ENCODE measurements around the gene FTO. TPM values are rescaled to one million over a fixed set of nuclear protein-coding genes. Genes with fewer than 3 reads are reported as not detected.

The FTO gene
- total RNA-seq, 1 experiment from 2014 or later, result 129 TPM

DNA sequence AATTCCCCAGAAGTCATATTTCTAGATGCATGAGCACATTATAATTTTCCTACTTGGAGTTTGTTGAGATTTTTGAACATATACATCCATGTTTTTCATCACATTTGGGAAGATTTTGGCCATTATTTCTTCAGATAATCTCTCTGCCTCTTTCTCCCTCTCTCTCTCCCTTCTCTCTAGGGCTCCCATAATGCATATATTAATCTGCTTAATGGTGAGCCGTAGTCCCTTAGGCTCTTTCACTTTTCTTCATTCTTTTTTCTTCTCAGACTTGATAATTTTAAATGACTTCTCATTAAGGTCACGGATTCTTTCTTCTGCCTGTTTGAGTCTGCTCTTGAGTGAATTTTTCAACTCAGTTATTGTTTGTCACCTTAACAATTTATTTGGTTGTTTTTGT, 481.1 kb downstream of the FTO start:
- no peak for DNase-seq
- no peak overlapping the region for H3K27ac ChIP-seq
- no peaks in the 10 kb centered on the region for H3K36me3 ChIP-seq
- H3K27me3 ChIP-seq, result no peaks in the 10 kb centered on the region
- no peaks in the 10 kb centered on the region for H3K9me3 ChIP-seq (replicated peaks)
- no peaks in the 10 kb centered on the region for H3K4me1 ChIP-seq
- H3K4me3 ChIP-seq, result no peak overlapping the region

DNA sequence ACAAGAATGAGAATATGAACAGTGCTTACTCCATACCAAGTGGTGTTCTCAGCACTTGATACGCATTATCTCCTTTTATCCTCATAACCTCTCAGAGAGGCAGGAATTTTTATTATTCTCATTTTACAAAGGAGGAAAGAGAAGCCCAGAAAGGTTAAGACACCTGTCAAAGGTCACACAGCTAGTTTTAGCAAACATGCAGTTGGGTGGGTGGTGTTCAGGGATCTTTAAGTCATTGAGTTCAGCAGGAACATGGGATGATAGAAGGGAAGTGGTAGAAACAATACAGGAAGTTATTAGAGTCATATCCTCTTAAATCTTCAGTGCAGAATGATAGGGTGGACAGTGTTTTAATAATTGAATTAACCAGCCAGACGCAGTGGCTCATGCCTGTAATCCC, 487.2 kb downstream of the FTO start:
- no peaks in the 10 kb centered on the region for H3K9me3 ChIP-seq (replicated peaks)
- H3K36me3 ChIP-seq, result no peaks in the 10 kb centered on the region
- no peak for DNase-seq
- H3K4me1 ChIP-seq, result no peaks in the 10 kb centered on the region
- H3K27me3 ChIP-seq, result no peaks in the 10 kb centered on the region
- H3K4me3 ChIP-seq, result no peak overlapping the region
- no peak overlapping the region for H3K27ac ChIP-seq

DNA sequence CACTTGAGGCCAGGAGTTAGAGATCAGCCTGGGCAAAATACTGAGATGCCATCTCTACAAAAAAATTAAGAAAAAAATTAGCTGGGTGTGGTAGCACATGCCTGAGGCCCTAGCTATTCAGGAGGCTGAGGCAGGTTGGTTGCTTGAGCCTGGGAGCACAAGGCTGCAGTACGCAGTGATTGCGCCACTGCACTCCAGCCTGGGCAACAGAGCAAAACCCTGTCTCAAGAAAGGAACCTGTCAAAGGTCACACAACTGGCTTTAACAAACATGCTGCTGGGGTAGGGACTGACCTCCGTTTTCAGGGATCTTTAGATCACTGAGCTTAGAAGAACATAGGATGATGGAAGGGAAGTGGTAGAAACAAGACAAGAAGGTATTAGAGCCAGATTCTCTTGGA, 487.6 kb downstream of the FTO start:
- no peaks in the 10 kb centered on the region for H3K4me1 ChIP-seq
- H3K9me3 ChIP-seq (replicated peaks), result no peaks in the 10 kb centered on the region
- H3K4me3 ChIP-seq, result no peak overlapping the region
- DNase-seq, result no peak
- no peaks in the 10 kb centered on the region for H3K27me3 ChIP-seq
- no peaks in the 10 kb centered on the region for H3K36me3 ChIP-seq
- H3K27ac ChIP-seq, result no peak overlapping the region

DNA sequence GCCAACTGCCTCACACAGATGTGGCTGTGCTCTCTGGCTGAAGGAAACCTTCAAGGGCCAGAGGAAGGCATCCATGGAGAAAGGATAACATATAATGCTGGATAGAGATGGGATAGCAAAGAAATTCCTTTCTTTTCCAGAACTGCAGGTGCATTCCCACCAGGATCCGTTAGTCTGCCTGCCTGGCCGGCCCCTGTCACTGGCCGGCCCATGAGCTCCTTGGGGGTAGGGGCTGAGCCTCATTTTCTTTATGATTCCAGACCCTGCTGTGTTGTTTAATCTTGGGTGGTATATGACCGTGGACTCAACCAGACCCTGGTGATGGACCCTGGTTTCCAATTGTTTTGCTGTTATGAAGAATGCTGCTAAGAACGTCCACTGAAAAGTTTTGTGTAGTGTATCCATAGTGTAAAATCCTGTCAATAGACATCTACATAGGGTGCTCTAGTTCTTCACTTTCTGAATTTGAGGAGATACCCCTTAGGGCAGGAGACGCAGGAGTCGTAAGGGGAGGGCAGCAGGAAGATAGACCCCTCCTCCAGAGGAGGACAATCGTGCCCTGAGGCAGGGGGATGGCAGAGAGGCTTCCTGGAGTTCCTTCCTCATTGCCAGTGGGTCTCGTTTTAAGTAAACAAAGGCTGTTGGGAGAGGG, 489.2 kb downstream of the FTO start:
- Histone ChIP-seq H3K27me3 (no peaks in the 10 kb centered on the region), H3K4me1 (no peaks in the 10 kb centered on the region), H3K36me3 (no peaks in the 10 kb centered on the region), H3K27ac (no peak overlapping the region), H3K4me3 (peak overlapping the region; percentile 58), H3K9me3 (replicated peaks) (no peaks in the 10 kb centered on the region)
- DNase-seq, result no peak

DNA sequence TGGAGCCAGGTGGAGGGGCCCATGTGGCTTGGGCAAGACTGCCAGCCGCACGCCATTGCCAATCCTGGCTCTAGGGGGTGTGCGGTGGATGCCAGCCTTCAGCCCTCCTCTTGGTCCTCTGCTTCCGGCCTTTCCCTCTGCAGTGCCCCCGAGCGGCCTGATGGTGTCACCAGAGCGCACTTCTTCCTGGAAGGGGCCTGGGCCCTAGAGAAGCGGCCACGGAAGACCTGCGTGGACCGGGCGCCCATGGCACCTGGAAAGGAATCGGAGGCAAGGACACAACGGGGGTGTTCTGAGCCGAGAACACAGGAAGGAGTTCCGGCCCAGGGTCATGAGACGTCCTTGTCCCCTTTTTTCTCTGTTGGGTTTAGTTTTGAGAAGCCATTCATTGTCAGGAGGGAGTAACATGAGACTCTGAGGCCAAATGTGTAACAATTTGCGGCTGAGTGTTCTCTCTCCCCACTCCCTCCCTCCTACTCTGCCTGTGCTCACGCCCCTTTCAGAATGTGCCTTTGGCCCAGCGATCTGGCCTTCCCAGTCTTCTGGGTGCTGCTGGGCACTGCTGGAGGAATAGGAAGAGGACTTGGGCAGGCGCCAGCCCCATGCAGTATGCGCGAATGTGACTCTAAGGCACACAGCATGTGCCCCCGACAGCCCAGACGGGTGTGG, 489.8 kb downstream of the FTO start:
- DNase-seq, result peak; percentile 85 to 91
- H3K36me3 ChIP-seq, result no peaks in the 10 kb centered on the region
- no peaks in the 10 kb centered on the region for H3K9me3 ChIP-seq (replicated peaks)
- peak overlapping the region; percentile 65 for H3K27ac ChIP-seq
- no peaks in the 10 kb centered on the region for H3K4me1 ChIP-seq
- H3K4me3 ChIP-seq, result peak overlapping the region; percentile 58
- H3K27me3 ChIP-seq, result no peaks in the 10 kb centered on the region

DNA sequence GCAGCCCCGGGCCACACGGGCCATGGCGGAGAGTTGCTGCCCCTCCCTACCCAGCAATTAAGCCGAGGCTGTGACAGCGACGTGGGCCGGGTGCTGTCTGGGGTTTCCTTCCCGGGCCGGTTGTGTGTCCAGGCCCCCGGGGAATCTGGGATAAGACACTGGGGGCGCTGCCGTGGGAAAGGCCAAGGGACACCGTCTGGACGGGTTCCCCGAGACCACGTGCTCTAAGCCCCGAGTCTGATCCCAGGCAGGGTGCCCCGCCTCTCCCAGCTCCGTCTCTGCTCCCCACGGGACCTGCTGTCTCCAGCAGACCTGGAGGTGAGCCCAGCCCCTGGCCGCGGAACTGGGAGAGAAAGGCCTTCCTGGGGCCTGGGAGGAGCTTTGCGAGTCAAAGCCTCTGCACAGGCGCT, 490.4 kb downstream of the FTO start:
- Histone ChIP-seq H3K4me3 (peak overlapping the region; percentile 58), H3K36me3 (no peaks in the 10 kb centered on the region), H3K9me3 (replicated peaks) (no peaks in the 10 kb centered on the region), H3K4me1 (no peaks in the 10 kb centered on the region), H3K27me3 (no peaks in the 10 kb centered on the region), H3K27ac (peak overlapping the region; percentile 65)
- DNase-seq, result peak; percentile 69 to 73

DNA sequence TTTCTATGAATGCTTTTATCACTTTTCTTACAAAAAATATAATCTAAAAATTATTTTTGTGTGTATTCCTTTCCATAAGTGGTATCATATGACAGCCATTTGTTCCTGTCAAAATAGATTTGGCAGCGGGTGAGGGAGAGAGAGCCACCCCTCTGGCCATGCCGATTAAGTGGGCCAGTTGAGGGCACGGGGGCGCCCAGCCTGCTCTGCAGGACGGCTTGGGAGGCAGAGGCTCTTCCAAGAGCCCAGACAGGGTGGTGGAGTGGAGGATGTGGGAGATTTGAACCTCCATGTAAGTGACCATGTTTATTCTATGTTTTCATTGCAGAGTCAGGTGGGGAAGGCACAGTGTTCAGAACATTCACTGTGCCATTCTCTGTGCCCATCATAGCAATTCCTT, 493.8 kb downstream of the FTO start:
- Histone ChIP-seq H3K27me3 (no peaks in the 10 kb centered on the region), H3K4me1 (no peaks in the 10 kb centered on the region), H3K4me3 (no peak overlapping the region), H3K9me3 (replicated peaks) (no peaks in the 10 kb centered on the region), H3K36me3 (no peaks in the 10 kb centered on the region), H3K27ac (no peak overlapping the region)
- no peak for DNase-seq

DNA sequence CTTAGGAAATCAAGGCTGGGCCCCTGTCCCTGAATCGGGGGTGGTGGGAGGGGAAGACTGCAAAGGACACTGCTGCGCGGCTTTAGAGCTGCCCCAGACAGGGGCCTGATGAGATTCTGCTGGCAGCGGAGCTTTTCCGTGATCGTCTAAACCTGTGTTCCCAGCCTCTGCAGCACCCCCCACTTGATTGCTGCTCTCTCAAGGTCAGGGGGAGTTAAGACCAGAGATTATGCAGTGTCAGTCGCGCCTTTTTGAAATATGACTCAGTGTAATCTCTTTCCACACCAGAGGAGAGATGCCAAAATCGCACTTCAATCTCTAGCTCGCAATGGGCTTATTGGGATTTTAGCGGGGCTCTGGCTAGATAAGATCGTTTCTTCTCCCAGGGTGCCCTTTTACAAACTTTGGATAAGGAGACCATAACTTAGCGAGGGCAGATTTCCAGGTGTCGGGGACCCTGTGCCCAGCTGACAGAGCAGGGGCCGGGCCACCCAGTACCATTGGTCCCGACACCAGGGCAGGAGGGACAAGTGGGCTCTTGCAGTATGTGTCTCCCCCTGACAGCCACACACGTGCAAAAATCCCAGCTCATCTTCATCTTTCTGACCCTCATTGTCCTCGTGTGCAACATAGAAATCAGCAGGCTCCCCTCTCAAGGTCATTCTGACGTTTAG, 495.7 kb downstream of the FTO start:
- no peak for DNase-seq
- Histone ChIP-seq H3K27me3 (no peaks in the 10 kb centered on the region; the same call in none of the 2 replicates), H3K4me3 (no peak overlapping the region), H3K27ac (no peak overlapping the region), H3K9me3 (replicated peaks) (no peaks in the 10 kb centered on the region), H3K4me1 (no peaks in the 10 kb centered on the region), H3K36me3 (no peaks in the 10 kb centered on the region)

DNA sequence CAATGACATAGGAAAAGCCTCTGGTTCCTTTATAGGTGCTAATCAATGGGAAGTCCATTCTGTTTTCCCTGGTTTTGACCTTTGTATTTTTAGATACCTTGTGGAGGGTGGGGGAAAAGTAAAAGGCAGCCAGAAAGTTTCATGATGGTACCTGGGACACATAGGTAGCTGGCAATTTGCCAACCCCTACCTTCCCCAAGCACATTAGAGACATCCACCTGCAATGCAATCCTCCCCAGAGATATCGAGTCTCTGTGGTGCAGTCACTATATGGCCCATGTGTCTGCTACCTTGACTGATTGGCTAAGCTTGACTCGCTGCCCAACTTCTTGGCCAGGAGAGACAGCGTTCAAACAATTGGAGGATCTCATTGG, 496.2 kb downstream of the FTO start:
- H3K27ac ChIP-seq, result no peak overlapping the region
- H3K9me3 ChIP-seq (replicated peaks), result no peaks in the 10 kb centered on the region
- H3K27me3 ChIP-seq, result no peaks in the 10 kb centered on the region; the same call in none of the 2 replicates
- H3K4me1 ChIP-seq, result no peaks in the 10 kb centered on the region
- no peak for DNase-seq
- no peaks in the 10 kb centered on the region for H3K36me3 ChIP-seq
- H3K4me3 ChIP-seq, result no peak overlapping the region

DNA sequence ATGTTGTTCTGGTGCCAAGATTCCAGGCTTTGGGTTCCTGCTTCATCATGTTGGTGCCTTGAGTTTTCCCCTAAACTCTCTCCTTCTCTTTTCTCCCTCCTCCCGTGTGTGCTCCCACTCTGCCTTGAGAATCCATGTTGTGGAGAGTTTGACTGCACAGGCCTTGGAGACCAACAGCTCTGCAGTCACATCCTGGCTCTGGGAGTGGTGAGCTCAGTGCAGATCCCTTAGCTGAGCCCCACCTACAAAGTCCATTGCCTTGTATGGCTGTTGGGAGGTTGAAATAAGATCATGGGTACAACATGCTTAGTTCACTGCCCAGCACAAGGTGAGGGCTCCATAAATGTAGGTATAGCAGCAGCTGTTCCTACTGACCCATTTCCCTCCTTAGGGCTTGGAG, 496.8 kb downstream of the FTO start:
- no peak overlapping the region for H3K4me3 ChIP-seq
- no peak for DNase-seq
- no peaks in the 10 kb centered on the region; the same call in none of the 2 replicates for H3K27me3 ChIP-seq

DNA sequence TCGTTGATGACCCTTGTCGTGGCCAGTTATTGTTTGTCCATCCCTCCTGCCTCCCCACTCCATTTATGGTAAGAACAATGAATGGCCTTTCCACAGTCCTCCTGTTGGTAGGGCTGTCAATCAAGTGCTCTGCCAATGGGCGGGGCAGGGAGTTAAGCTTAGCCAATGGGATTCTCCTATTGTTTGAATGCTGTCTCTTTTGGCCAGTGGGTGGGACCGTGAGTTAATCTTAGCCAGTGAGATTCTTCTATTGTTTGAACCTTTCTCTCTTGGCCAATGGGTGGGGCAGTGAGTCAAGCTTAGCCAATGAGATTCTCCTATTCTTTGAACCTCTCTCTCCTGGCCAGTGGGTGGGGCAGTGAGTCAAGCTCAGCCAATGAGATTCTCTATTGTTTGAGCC, 497.2 kb downstream of the FTO start:
- Histone ChIP-seq H3K9me3 (replicated peaks) (no peaks in the 10 kb centered on the region), H3K27ac (no peak overlapping the region), H3K4me3 (no peak overlapping the region), H3K36me3 (no peaks in the 10 kb centered on the region), H3K27me3 (no peaks in the 10 kb centered on the region; the same call in none of the 2 replicates), H3K4me1 (no peaks in the 10 kb centered on the region)
- peak in 1 of 2 experiments; percentile 7 for DNase-seq

More for the DNA sequence above, 496.8 kb downstream of the FTO start:
- Histone ChIP-seq H3K27ac (no peak overlapping the region), H3K4me1 (no peaks in the 10 kb centered on the region), H3K36me3 (no peaks in the 10 kb centered on the region), H3K9me3 (replicated peaks) (no peaks in the 10 kb centered on the region)

Other genes starting within 250 kb of the FTO start
- gene AKTIP, start 200.9 kb upstream of the FTO start, total RNA-seq (2014; rRNA removed; shearing (Covaris generic)), result 12.8 and 15.8 TPM in 2 replicates
- 21.4 and 26.9 TPM in 2 replicates for gene RPGRIP1L, start 297 bp upstream of the FTO start, total RNA-seq (2014; rRNA removed; shearing (Covaris generic))